ENCODE data around the gene MACROD2.

MACROD2 gene

GRCh38 chr20:14589383-14589782, 594.1 kb downstream of the MACROD2 start:
- no peak for DNase-seq (ENCODE audit: low read depth)

GRCh38 chr20:14595051-14595450, 599.7 kb downstream of the MACROD2 start:
- DNase-seq (ENCODE audit: low read depth), result no peak

DNA sequence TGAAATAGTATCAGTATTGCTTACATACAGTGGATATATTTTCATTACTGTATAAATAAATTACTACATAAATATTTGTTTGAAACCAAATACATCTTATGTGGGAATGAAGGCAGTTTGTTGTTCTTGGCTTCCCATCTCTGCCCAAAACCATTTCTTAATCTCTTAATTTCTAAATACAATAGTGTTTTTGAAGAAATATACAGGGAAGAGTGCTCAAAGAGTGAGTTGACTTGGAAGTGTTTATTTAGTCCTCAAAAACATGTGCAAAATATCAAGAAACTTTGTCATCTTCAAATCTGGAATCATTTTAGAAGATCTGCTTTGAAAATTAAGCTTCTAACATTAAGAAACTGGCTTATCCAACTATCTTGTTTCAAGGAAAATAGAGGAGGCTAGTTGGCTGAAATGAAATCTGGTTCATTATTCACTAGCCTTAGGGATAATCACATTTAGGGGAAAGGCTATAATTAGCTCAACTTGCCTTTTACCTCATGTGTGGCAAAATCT, 601.9 kb downstream of the MACROD2 start:
- no peak for DNase-seq (ENCODE audit: low read depth)

GRCh38 chr20:14599613-14600012, 604.3 kb downstream of the MACROD2 start:
- no peak for DNase-seq (ENCODE audit: low read depth)

- no peak for DNase-seq (ENCODE audit: low read depth)
These were observed 605.2 kb downstream of the MACROD2 start for GRCh38 chr20:14600527-14600926.

- no peak for DNase-seq (ENCODE audit: low read depth)
These were observed 608.8 kb downstream of the MACROD2 start for GRCh38 chr20:14604143-14604542.

- DNase-seq (ENCODE audit: low read depth), result no peak
These were observed 614.3 kb downstream of the MACROD2 start for GRCh38 chr20:14609328-14610221.

DNA sequence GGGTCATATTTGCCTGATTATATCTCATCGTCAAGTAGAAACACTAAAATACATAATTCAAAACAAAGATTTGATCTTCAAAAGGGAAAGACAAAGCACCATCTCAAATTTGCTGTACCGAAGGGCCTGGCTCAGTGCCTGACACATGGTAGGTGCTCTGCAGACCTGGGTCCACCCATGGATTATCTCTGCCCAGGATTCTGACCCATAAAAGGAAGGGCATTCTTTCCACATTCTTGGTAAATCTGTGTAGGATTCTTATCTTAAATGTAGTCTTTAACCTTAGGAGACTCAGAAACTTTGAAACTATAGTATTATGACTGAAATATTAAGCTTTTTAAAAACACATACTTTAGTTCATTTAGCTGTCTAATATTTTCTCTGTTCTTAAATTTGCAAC, 616.2 kb downstream of the MACROD2 start:
- DNase-seq (ENCODE audit: low read depth), result no peak

- DNase-seq (ENCODE audit: low read depth), result no peak
These were observed 617.1 kb downstream of the MACROD2 start for GRCh38 chr20:14612391-14612790.

DNA sequence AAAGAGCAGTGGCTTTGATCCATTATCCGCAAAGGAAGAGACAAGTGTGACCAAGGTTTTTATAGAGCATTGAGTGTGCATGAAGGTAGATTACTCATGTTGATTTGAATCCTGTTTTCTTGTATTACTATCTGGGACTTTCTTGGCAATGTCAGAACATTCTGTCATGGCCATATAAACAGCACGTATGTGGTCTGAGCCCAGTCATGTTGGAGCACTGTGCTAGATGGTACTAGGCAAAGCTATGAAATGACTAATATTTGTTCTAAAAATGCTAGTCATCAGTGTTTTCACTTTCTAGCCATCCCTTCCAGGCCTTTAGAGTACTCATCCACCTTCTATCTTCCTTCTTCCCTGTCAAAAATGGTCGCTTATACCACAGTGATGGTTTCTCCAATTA, 620.7 kb downstream of the MACROD2 start:
- no peak for DNase-seq (ENCODE audit: low read depth)

DNA sequence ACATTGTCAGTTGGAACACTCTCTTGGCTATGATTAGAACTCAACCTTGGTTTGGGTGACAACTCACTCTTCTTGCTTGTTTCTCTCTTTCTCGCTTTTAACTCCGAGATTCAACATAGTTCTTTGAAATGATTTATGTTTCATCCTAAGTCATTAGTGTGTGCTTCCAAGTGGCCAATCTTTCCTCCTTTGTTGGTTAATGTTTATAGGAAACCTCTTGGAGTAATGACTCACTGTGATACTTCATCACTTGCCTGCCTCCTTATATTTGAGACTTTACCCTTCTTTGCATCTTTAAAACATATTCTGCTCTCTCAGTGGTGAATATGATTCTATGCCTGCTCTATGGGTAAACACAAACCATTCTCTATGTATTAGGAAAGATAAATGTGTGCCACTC, 621.8 kb downstream of the MACROD2 start:
- no peak for DNase-seq (ENCODE audit: low read depth)

DNA sequence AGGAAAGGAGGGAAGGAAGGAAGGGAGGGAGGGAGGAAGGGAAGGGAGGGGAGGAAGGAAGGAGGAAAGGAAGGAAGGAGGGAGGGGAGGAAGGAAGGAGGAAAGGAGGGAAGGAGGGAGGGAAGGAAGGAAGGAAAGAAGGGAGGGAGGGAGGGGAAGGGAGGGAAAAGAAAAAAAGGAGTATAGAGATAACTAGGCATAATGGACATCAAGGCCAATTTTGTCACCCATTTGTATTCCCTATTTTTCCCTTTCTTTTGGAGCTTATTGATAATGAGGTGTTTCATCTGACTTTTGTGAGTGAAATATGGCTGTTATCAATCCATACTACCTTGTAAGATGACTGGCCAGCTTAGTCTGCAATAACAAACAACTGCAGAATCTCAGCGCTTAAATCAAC, 624.1 kb downstream of the MACROD2 start:
- no peak for DNase-seq (ENCODE audit: low read depth)

DNA sequence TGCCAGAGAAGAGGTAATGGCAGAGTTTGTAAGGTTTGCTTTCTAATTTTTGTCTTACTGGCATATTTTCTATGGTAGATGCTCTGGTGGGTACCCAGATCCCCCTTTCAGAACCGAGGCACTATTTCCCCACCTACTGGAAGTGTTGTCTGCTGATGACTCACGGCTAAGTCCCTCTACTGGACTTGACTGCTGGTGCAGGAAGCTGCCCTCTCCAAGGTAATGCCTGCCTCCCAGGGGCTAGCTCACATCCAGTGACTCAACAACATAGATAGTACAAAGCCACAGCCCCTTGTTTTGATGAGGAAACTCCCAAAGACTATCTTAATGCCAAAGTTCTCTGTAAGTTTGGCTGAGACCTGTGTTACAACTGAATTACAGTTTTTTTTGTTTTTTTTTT, 627.5 kb downstream of the MACROD2 start:
- no peak for DNase-seq (ENCODE audit: low read depth)

GRCh38 chr20:14631011-14631410, 635.7 kb downstream of the MACROD2 start:
- DNase-seq (ENCODE audit: low read depth), result no peak

DNA sequence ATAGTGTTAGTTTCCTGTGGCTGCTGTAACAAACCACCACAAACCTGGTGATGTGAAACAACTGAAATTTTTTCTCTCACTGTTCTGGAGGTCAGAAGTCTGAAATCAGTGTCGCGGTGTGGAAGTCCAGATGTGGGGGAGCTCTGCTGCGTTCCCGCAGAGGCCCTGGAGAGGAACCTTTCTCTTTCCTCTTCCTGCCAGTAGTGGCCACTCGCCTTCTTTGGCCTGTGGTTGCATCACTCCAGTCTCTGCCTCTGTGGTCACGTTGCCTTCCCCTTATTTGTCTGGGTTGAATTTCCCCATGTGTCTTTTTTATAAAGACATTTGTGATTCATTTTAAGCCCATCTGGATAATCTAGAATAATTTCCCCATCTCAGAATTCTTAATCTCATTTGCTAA, 637.6 kb downstream of the MACROD2 start:
- DNase-seq (ENCODE audit: low read depth), result no peak

- no peak for DNase-seq (ENCODE audit: low read depth)
These were observed 638.2 kb downstream of the MACROD2 start for GRCh38 chr20:14633507-14633906.

DNA sequence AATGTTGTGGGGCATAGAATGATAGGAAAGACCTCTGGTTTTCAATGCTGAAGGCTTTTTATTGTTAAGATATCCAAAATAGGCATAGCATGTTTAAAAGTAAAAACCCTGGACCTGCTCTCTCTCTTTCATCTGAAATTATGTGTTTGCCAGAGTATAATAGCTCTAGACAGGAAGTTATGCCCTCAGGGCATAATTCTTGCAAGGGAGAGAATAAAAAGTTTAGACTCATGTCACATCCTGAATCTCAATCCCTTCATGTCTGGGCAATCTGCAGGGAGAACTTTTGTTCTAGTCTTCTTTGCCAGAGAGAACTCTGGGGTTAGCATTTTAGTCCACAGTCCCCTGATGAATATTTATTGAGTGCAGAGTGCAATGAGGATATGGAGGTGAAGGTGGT, 639.3 kb downstream of the MACROD2 start:
- DNase-seq (ENCODE audit: low read depth), result no peak

- no peak for DNase-seq (ENCODE audit: low read depth)
These were observed 642.1 kb downstream of the MACROD2 start for GRCh38 chr20:14637441-14637840.

DNA sequence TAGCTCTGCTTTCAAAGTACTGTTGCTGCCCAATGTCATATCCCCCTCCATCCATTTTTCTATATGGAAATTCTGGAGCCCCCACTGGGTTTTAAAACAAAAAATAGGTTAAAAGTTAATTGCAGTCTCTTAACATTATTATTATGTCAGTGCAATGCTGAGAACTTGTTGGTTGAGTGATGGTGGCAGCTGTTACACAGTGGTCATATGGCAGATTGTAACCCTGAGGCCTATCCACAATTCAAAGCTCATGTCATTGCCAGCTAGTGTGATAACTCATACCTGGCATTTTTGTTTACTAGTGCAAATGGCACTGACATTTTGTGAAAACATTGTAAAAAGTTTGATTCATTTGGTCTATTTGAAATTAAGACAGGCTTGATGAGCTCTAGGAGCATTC, 647.8 kb downstream of the MACROD2 start:
- DNase-seq (ENCODE audit: low read depth), result no peak

- no peak for DNase-seq (ENCODE audit: low read depth)
These were observed 648.2 kb downstream of the MACROD2 start for GRCh38 chr20:14643556-14643955.

DNA sequence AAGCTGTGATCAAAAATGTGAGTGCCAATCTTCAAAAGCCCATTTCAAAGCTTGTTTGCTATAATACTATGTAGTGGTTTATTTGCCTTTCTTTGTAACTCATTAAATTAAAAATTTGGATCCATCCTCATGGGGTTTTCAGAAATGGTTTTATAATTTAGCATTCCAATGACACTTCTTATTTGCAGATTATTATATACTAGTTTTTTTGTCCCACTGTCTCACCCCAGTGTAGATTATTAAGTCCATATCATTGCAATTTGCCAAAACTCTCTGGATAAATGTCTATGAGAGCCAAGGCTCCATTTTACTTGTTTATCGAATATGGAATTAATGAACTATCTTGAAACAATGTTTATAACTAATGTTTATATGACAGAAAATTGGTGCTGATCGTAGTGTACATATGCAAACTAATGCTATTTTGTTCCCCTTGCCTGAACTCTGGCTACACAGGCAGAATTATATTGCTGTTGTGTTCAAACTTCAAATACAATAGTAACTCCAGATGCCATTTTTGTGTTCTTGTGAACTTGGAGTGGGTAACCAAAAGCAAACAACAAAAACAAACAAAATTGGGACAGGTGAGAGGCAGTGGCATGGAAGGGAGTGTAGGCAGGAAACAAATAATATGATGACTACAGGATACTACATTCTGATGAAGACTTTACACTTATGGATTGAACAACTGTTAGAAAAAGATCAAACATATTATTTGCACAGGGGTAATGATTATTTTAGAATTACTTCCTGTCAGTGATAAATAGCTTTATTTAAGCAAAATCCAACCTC, 649.2 kb downstream of the MACROD2 start:
- DNase-seq (ENCODE audit: low read depth), result no peak

DNA sequence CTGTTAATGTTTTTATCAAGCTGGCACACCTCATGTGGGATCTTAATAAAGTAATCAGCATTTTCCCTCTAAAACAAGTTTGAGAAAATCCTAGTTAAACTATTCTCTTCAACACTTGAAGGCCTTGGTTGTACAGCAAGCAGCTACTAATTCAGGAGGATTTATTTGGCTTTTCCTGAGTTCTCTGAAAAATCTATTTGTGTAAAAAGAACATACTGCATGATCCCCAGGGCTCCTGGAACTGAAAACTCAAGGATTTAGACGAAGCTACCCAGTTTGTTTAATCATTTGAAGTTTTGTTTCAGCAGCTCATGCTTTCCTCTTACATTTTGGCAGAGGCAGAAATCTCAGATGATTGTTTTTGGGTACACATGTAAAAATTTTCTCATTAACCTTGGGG, 651.7 kb downstream of the MACROD2 start:
- DNase-seq (ENCODE audit: low read depth), result no peak

DNA sequence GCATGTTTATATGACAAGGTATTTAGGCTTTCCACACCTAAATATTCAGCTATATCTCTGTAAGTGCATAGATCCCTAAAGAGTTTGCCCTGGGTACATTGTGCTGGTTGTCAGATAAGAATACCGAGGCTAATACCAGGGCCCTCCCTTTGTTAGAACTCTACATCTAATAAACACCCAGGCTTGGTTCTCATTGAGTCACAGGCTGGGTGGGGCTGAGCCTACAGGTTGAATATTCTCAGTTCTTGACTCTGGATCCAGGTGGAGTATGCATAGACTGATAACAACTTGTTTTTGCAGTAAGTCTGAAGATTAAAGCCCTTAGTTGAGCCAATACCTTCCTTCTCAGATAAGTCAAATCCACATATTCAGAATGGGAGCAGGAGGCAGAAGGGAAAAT, 654.3 kb downstream of the MACROD2 start:
- DNase-seq (ENCODE audit: low read depth), result no peak

All from T follicular helper cell (primary cell).